ENCODE measurements around the gene LRP2.
"Not testable (repeated sequence)": the region's sequence is repeated elsewhere in the genome, so short reads cannot be mapped to it uniquely, and the experiment has no call there.

The LRP2 gene

DNA sequence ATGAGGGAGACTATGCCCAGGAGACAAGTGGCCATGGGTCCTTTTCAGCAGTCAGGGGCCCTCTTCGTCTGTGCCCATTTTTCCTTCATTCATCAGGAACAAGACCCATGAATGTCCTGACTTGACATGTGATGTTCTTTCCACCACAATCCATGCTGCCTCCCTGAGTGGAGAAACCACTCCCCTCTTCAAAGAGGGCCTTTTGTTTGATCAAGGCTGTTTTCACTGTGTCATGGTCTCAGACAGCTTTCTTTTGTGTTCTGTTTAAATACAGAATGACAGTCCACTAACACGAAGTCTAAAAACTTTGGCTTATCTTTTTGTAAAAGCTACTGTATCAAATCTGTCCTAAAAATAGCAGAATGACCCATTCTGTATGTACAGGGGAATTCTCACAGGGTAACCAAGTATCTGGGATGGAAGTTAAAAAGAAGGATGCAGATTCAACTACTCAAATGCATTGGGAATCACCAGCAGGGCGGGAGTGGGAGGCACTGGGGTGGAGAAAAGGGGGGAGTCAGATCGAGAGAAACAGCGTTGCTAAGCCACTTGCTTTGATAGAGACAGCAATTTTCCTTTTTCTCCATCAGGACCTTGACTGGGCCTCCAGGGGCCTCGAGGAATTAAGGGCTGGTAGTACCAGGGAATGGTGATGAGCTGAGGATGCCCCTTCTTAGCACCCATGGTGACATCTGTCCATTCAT is 13.9 kb downstream of the LRP2 start:
- no peak for DNase-seq (ENCODE audit: low read depth in 3 of 3)

GRCh38 chr2:169345486-169346437 is 16.6 kb downstream of the LRP2 start:
- DNase-seq (ENCODE audit: low read depth in 3 of 3): no peak

DNA sequence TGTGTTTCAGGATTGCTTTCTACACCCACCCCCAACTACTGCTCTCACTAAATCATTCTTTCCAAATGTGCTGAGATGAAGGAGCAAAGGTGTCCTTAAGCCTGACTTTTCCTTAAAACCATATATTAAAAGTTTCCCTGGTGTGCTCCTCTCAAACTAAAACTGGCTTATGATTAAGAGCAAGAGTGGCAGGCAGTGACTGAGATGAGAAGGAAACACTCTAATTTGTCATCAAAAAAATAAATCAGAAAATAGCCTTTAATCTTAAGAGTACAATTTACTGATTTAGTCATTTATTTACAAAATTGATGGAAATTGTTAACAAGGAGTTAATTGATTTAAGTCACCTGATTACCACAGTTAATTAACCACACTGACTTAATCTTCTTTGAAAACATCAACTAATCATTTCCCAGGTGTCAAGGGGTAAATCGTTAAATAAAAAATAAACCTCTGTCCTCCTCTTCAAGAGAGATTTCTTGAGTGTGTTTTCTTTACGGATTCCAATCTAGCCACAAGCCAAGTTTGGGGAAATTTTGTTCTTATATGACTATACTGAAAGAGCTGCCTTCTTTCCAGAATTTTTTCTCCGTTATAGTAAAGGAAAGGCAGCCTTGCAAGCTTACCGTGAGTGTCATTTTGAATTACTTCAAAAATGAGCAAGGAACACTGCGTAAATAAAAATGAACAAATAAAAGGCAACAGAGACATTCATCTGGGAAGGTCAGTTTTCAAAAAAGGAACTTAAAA is 17.4 kb downstream of the LRP2 start:
- DNase-seq (ENCODE audit: low read depth in 3 of 3): no peak

- DNase-seq (ENCODE audit: low read depth in 3 of 3): no peak
Measured at GRCh38 chr2:169343202-169343601, 19.1 kb downstream of the LRP2 start.

DNA sequence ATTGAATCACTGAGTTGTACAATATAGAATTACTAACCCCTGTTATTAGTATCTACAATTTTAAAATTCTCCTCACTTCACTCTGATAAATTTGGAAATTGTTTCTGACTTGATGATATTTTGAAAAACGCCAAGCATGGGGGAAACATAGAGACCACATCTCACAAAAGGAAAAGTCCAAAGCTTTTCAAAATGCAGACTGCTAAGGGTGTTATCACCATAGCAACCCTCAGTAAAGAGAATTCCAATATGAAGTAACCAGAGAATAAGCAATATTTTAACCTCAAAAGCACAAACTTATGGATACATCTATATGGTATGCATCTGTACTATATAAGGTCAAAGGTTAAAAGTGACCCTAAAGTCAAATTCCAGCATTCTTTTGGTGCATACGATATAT is 22.7 kb downstream of the LRP2 start:
- no peak for DNase-seq (ENCODE audit: low read depth in 3 of 3)

DNA sequence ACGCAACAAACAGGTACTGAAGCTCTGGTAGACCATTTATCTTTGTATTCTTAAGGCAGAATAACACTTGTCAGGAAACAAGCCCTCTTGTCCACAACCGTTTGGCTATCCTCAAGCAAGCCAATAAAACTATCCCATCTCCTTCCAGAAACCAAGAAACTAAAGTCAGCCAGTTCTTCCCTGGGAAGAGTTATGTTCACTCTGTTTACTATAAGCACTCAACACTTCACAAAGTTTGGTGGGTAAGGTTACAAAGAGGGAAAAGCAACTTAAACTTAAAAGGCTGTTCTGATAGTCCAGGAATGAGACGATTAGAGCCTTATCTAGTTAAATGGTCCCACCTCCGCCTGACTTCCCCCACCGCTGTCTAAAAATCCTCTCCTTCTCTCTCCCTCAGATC is 25.6 kb downstream of the LRP2 start:
- no peak for DNase-seq (ENCODE audit: low read depth in 3 of 3)

GRCh38 chr2:169330555-169331198 is 31.7 kb downstream of the LRP2 start:
- DNase-seq (ENCODE audit: low read depth in 3 of 3): no peak

DNA sequence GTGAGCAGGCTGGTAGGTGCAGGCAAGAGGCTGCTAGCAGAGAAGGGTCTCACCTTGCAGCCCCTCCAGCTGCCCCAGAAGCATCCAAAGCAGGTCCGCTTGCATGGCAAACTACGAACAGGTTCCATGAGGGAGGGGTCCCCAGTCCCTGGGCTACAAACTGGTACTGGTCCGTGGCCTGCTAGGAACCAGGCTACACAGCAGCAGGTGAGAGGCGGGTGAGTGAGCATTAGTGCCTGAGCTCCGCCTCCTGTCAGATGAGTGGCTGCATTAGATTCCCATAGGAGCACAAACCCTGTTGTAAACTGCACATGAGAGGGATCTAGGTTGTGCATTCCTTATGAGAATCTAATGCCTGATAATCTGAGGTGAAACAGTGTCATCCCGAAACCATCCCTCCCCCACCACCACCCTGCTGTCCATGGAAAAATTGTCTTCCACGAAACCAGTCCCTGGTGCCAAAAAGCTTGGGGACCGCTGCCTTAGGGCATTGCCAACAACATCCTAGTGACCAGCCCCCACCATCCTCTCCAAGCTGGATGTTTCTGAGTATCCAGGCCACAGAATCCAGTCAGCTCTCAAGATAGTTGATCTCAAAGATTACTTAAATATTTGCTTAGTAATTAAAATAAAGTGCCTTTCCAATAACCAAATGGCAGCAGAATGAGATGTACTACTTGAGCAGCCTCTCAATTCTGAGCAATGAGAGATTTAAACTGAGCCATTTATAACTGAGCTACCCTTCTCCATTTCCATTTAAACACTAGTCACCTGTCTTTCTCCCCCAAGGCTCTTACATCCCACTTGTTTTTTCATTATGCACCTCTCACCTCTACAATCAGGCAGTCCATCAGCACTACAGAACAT is 32.4 kb downstream of the LRP2 start:
- DNase-seq (ENCODE audit: low read depth in 3 of 3): no peak

GRCh38 chr2:169328785-169329184 is 33.5 kb downstream of the LRP2 start:
- no peak for DNase-seq (ENCODE audit: low read depth in 3 of 3)

- DNase-seq (ENCODE audit: low read depth in 3 of 3): not testable (repeated sequence)
Measured at GRCh38 chr2:169327837-169328236, 34.5 kb downstream of the LRP2 start.

- DNase-seq (ENCODE audit: low read depth in 3 of 3): not testable (repeated sequence)
Measured at GRCh38 chr2:169325886-169326285, 36.4 kb downstream of the LRP2 start.

DNA sequence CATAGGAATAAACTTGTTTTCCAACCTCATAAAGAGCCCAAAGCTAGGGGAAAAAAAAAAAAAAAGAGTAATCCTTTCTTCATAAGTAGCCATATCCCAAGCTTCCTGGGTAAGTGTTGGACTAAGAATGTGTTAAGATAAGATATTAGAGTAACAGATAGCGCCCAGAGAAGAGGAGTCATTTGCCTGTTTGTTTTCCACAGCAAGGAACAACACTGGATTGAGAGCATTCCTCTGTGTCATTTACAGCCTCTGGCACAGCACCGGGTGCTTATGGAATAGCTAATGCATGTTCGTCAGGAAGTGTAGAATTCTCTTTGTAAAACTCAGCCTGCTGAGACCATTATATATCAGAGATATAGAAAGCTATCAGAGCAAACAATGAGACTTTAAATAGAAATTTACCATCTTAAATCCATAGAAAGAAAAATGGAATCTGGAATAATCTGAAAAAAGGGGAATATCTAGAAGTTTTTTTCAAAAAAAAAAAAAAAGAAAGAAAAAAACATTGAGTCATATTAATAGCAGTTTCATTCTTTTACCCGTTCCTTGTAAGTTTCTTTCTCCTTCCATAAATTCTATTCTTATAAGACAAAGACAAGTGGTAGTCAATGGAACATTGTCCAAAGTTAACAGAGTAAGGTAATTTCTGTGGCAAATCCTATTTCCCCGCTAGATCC is 37.6 kb downstream of the LRP2 start:
- no peak for DNase-seq (ENCODE audit: low read depth in 3 of 3)

GRCh38 chr2:169323841-169324240 is 38.5 kb downstream of the LRP2 start:
- no peak for DNase-seq (ENCODE audit: low read depth in 3 of 3)

DNA sequence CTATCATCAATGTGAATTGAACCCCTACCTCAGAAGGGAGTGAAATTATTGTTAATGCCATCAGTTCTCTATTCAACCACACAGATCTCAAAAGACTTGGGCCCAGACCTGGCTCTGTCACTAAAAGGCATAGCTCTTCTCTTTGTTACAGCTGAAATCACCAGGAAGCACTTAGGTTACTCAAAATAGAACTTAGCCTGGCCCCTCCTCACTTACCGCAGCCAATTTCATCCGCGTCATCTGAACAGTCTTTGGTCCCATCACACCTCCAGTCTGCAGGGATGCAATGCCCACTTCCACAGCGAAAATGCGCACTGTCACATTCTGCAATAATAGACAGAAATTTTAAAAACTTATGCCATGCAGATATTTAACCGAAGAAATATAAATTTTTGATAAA is 41.8 kb downstream of the LRP2 start:
- no peak for DNase-seq (ENCODE audit: low read depth in 3 of 3)

DNA sequence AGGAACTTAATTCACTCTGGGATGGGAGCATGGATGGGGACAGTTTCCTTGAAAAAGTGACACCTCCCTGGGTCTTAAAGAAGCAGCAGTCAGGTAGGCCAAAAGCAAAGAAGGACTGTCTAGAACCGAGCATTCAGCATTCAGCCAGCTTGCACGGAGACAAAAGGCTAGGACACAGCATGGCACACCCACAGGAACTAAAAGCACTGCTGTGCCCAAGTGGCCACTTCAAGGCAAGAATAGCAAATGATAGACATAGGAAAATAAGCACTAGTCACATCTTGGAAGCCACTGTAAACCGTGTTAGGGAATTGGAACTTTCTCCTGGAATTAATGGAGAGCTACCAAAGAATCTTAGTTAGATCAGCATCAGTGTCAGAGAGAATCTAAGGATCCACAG is 47.0 kb downstream of the LRP2 start:
- no peak for DNase-seq (ENCODE audit: low read depth in 3 of 3)

DNA sequence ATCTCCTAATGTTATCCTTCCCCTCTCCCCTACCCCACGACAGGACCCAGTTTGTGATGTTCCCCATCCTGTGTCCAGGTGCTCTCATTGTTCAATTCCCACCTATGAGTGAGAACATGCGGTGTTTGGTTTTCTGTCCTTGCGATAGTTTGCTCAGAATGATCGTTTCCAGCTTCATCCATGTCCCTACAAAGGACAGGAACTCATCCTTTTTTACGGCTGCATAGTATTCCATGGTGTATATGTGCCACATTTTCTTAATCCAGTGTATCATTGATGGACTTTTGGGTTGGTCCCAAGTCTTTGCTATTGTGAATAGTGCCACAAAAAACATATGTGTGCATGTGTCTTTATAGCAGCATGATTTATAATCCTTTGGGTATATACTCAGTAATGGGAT is 54.0 kb downstream of the LRP2 start:
- DNase-seq (ENCODE audit: low read depth in 3 of 3): not testable (repeated sequence)

DNA sequence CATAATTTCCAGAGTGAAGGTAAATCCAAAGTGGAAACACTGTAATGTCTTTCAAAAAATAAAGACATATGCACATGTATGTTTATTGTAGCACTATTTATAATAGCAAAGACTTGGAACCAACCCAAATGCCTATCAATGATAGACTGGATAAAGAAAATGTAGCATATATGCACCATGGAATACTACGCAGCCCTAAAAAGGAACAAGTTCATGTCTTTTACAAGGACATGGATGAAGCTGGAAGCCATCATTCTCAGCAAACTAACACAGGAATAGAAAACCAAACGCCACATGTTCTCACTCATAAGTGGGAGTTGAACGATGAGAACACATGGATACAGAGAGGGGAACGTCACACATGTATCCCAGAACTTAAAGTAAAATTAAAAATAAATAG is 57.6 kb downstream of the LRP2 start:
- not testable (repeated sequence) for DNase-seq (ENCODE audit: low read depth in 3 of 3)

DNA sequence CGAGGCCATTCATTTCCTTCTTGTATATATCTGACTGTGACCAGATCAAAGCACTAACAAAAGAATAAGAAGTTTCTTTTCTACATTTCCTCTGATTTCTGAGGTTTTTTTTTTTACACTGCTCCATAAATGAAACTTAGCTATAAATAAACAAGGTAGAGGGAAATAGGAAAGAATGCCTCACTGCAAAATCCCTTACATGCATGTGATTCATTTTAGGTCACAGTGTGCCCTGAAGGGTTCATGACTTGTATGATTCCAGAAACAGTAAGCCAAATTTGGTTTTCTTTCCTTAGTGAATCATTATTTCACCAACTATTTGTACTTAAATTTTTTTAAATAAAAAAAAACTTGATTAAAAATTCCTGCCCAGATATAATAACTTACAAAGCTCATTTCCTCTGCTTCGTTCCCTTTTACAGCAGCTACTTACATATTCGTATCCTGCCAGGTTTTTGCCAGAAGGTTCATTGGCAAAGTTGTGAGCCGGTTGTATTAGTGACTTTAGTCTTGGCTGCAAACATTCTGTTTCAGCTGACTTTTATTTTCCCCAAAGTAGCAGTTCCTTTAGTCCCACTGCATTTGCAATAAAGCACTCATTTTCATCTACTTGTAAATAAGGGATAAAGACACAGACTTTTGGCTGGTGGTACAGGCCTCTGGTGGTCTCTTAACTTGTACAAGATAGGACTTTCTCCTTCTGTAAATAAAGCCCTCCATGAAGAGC is 58.6 kb downstream of the LRP2 start:
- no peak for DNase-seq (ENCODE audit: low read depth in 3 of 3)

GRCh38 chr2:169302364-169302763 is 60.0 kb downstream of the LRP2 start:
- DNase-seq (ENCODE audit: low read depth in 3 of 3): no peak

All from stimulated activated CD4-positive, alpha-beta T cell treated with anti-CD3 and anti-CD28 coated beads, TNF-alpha, amount 100 ng/mL, for 4 hours (primary cell).